Measurements from ENCODE around the gene ZNF138.
"Not testable (repeated sequence)": the region's sequence is repeated elsewhere in the genome, so short reads cannot be mapped to it uniquely, and the experiment has no call there.

- not testable (repeated sequence) for TF ChIP-seq POLR2AphosphoS5, POLR2A, TAF1 (IDR thresholded peaks at IDR 0.05; ENCODE audit: low read depth, low read length)
Measured at GRCh38 chr7:64789241-64789640, 5.0 kb upstream of the ZNF138 start.

Measured in GM12891 (cell line).